Tibial artery (tissue), 4 donors: ENCODE measurements around the gene MAD1L1.
"Not testable (repeated sequence)": the region's sequence is repeated elsewhere in the genome, so short reads cannot be mapped to it uniquely, and the experiment has no call there.

Experiments used
- DNase-seq, 2 donors: peaks; one replicate each; pipeline ENCODE4 v3.0.0-alpha.2; 2019
- H3K27ac ChIP-seq, 2 donors: fragments of 200-600 bp; sonication (generic) in 1 of 2; 1 replicate in 1 of 2; 2 replicates in 1 of 2; pipeline ENCODE4 v1.5.1; 2018 to 2019; ENCODE audit warnings: mild to moderate bottlenecking in 1 of 2
- H3K27me3 ChIP-seq, 2 donors: fragments of 200-600 bp; sonication (generic) in 1 of 2; one replicate each; pipeline versions ENCODE4 v1.5.1 to v1.6.0; 2016 to 2019
- H3K36me3 ChIP-seq, 3 donors: fragments of 200-600 bp; sonication (generic) in 2 of 3; one replicate each; pipeline ENCODE4 v1.5.1; 2016 to 2019; ENCODE audit warnings: mild to moderate bottlenecking in 2 of 3
- H3K4me1 ChIP-seq, 4 donors: fragments of 200-600 bp; sonication (generic) in 2 of 4; 1 replicate in 3 of 4; 2 replicates in 1 of 4; pipeline ENCODE4 v1.5.1; 2016 to 2019
- H3K4me3 ChIP-seq, 2 donors: fragments of 200-600 bp; sonication (generic) in 1 of 2; 1 replicate in 1 of 2; 2 replicates in 1 of 2; pipeline ENCODE4 v1.5.1; 2018 to 2019; ENCODE audit warnings: mild to moderate bottlenecking in 2 of 2
- H3K9me3 ChIP-seq, 3 donors: fragments of 200-600 bp; sonication (generic) in 1 of 3; one replicate each; pipeline ENCODE4 v1.5.1; 2016 to 2019
- CTCF ChIP-seq, 2 experiments: fragments of 200-600 bp in 1 of 2; fragments of 450-650 bp in 1 of 2; IDR thresholded peaks; one replicate each; pipeline ENCODE4 v1.5.1; 2017 to 2019; ENCODE audit warnings: antibody characterized with exemption in 2 of 2, mild to moderate bottlenecking in 1 of 2, moderate library complexity in 1 of 2
- intact Hi-C: fragments of 100-400 bp; cut with DNase I; formaldehyde crosslinking; loops from one replicate; pipeline ENCODE4 v1.15.0; 2023; ENCODE audit warnings: low total_unique reads

MAD1L1 gene

GRCh38 chr7:1997537-1998076 lies 235.1 kb downstream of the MAD1L1 start:
- Histone ChIP-seq H3K4me1 (no peaks in the 10 kb centered on the region), H3K36me3 (peaks cover 0 to 4% (median 0%) of the 10 kb centered on the region in 3 donors), H3K4me3 (no peak overlapping the region), H3K27ac (no peak overlapping the region), H3K27me3 (no peaks in the 10 kb centered on the region), H3K9me3 (no peaks in the 10 kb centered on the region)
- no peak for DNase-seq
- intact Hi-C loops: no loop called here
- TF ChIP-seq CTCF (IDR thresholded peaks at IDR 0.05): no peak

- Histone ChIP-seq H3K4me3 (no peak overlapping the region), H3K27me3 (no peaks in the 10 kb centered on the region), H3K9me3 (no peaks in the 10 kb centered on the region), H3K36me3 (peaks cover 0 to 4% (median 0%) of the 10 kb centered on the region in 3 donors), H3K27ac (no peak overlapping the region), H3K4me1 (no peaks in the 10 kb centered on the region)
- no peak for DNase-seq
- no peak for TF ChIP-seq CTCF (IDR thresholded peaks at IDR 0.05)
- intact Hi-C loops: no loop called here
Measured at GRCh38 chr7:1996816-1997215, 235.9 kb downstream of the MAD1L1 start.

- H3K4me1 ChIP-seq, H3K27ac ChIP-seq, H3K27me3 ChIP-seq, DNase-seq, H3K9me3 ChIP-seq, H3K36me3 ChIP-seq, H3K4me3 ChIP-seq, intact Hi-C loops: not testable (repeated sequence)
Measured at GRCh38 chr7:1995911-1996420, 236.8 kb downstream of the MAD1L1 start.

GRCh38 chr7:1995426-1995825 lies 237.3 kb downstream of the MAD1L1 start:
- H3K36me3 ChIP-seq: no peaks in the 10 kb centered on the region
- H3K9me3 ChIP-seq: no peaks in the 10 kb centered on the region
- no peak overlapping the region for H3K4me3 ChIP-seq
- TF ChIP-seq CTCF (IDR thresholded peaks at IDR 0.05): no peak
- no peaks in the 10 kb centered on the region for H3K27me3 ChIP-seq
- no peaks in the 10 kb centered on the region for H3K4me1 ChIP-seq
- no peak for DNase-seq
- no peak overlapping the region for H3K27ac ChIP-seq
- intact Hi-C loops: no loop called here

- Histone ChIP-seq H3K9me3 (no peaks in the 10 kb centered on the region), H3K27me3 (no peaks in the 10 kb centered on the region), H3K36me3 (no peaks in the 10 kb centered on the region), H3K27ac (no peak overlapping the region), H3K4me3 (no peak overlapping the region), H3K4me1 (no peaks in the 10 kb centered on the region)
- no peak for TF ChIP-seq CTCF (IDR thresholded peaks at IDR 0.05)
- no peak for DNase-seq
- intact Hi-C loops: no loop called here
Measured at GRCh38 chr7:1994931-1995330, 237.8 kb downstream of the MAD1L1 start.

- Histone ChIP-seq H3K4me3 (no peak overlapping the region), H3K27ac (no peak overlapping the region), H3K9me3 (no peaks in the 10 kb centered on the region), H3K4me1 (no peaks in the 10 kb centered on the region), H3K27me3 (no peaks in the 10 kb centered on the region), H3K36me3 (no peaks in the 10 kb centered on the region)
- intact Hi-C loops: no loop called here
- no peak for TF ChIP-seq CTCF (IDR thresholded peaks at IDR 0.05)
- no peak for DNase-seq
Measured at GRCh38 chr7:1993776-1994740, 238.7 kb downstream of the MAD1L1 start.
